NCI-H345 treated with DMSO at 0.1 percent for 48 hours (cell line): ENCODE data around the gene ZDHHC1.

ENCODE experiments used
- DNase-seq: peaks from one replicate; lab custom pipeline; 2025; ENCODE audit not compliant: unreplicated experiment; lab: John Stamatoyannopoulos, UW

ZDHHC1 gene

DNA sequence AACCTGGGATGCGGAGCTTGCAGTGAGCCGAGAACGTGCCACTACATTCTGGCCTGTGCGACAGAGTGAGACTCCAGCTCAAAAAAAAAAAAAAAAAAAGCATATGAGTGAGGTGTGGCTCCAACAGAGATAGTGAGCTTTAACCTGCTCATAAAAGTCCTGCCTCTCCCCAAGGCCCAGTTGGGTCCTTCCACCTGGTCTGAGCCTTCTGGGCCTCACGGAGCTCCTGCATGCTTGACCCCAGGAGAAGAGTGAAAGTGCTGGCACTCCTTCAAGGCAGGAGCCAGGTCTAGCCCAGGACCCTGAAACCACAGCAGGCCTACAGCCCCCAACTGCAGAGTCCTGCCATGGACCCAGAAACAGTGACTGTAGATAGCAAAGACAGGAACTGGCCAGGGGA, 32.3 kb upstream of the ZDHHC1 start:
- DNase-seq: no peak

DNA sequence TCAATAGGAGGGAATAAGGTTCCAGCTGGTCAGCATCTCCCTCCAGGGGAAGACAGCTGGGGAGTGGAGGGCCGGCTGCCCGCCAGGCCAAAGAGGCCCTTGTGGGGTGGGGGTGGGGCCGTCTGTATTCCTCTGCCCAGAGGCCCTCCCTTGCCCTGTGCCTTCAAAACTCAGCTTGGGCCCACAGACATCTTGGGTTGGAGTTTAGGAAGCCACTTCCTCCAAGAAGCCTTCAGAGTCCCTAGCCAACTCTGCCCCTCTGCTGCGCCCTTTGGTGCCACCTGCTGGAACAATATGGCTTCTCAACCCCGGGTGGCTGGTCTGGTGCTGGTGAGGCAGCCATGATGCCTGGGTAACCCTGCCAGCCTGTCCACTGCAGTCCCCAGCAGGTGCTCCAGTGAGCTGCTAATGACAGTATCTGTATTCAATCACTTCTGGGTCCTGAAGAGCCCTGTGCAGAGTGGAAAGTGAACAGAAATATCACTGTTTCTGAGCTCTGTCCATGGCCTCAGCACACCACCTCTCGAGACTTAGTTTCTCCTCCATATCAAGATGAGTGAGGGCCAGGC, 31.3 kb upstream of the ZDHHC1 start:
- DNase-seq: no peak

DNA sequence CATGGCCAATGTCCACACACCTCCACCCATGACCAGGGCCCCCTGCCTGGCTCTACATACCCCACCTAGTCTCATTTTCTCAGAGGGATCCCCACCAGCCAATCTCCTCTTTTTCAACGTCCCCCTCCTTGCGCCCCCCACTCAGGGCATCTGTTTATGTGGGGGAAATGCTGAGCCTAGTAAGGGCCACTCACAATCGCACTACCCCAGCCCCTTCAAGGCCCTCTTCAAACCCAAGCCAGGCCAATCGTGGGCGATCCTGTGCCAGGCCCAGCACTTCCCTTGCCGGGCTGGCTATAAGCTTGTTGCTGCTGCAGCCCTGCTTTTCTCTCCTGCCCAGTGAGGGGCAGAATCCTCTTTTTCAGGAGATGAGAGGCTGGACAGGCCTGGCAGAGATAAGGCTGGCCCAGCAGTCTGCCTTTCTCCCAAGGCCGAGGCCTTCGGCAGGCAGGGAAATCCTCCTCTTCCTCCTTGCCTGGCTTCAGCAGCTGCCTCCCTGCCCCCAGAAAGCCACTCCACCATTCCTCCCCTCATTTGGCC, 30.8 kb upstream of the ZDHHC1 start:
- no peak for DNase-seq

DNA sequence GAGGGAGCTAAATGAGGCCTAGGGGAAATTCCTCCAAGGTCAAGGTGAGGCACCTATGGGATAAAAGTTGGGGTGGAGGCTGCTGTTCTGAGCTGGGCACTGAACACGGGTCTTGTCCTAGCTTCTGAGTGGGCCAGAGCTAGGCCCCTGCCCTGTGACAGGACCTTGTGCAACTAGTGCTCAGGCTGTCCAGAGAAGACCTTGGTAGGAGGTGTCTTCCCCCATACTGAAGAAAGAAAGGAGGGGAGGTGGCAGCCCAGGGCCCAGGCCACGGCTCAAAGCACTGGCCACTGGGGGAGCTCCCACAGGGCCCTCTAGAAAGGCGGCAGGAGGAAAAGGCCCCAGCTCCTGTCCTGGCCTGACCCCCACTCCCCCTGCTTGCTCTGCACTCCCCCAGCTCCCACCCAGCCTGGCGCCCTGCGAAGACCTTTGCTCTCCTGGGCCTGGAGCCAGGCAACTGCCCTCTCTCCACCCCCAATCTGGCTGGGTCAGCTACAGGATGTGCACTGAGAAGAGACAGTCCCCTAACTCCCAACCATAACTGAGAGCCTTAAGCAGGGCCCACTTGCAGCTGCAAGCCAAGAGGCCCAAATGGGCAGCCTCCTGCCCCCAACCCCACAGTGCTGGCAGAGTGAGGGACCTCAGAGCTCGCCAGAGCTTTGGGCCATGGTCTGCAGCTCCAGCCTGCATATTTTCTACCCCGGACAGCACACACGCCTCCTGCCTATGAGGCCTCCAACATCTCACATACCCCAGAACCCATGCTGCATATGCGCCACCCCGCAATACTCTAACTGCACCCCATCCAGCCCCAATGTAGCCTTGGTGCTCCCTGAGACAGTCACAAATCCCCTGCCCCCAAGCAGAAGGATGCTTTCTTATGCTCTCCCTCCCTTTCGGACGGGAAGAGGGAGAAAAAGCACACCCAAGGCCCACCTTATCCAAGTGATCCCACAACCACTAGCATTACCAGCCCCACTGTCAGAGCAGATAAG, 29.9 kb upstream of the ZDHHC1 start:
- DNase-seq: no peak

DNA sequence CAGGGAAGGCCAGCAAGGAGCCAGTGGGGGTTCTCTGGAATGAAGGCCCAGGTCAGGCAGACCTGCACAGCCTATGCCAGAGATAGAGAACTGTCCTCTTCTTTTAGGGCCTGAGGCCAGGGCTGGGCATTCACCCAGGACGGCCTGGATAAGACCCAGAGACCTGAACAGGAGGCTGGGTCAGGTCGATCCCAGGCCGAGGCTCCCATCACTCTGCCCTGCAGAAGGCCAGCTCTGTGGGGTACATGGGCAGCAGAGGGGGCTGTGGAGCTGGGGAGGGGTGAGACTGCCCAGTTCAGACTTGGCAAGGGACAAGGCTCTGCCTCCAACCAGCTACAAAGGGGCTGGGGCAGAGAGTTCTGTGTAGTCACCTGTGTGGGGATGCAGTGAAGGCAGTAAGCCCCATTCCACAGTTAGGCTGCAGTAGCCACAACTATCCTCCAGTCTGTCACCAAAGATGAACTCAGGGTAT, 29.2 kb upstream of the ZDHHC1 start:
- no peak for DNase-seq

DNA sequence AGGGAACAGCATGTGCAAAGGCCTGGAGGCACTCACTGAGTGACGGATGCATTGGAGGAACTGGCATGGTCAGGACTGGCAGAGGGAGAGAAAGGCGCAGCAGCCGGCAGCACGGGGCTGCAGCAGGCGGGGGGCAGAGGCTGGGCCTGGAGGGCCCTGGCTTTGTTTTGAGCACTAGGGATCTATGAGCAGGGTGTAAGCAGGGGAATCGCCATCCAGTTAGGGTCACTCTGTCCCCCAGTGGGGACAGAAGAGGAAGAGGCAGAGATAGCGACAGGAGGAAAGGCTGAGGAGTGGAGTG, 28.8 kb upstream of the ZDHHC1 start:
- no peak for DNase-seq

DNA sequence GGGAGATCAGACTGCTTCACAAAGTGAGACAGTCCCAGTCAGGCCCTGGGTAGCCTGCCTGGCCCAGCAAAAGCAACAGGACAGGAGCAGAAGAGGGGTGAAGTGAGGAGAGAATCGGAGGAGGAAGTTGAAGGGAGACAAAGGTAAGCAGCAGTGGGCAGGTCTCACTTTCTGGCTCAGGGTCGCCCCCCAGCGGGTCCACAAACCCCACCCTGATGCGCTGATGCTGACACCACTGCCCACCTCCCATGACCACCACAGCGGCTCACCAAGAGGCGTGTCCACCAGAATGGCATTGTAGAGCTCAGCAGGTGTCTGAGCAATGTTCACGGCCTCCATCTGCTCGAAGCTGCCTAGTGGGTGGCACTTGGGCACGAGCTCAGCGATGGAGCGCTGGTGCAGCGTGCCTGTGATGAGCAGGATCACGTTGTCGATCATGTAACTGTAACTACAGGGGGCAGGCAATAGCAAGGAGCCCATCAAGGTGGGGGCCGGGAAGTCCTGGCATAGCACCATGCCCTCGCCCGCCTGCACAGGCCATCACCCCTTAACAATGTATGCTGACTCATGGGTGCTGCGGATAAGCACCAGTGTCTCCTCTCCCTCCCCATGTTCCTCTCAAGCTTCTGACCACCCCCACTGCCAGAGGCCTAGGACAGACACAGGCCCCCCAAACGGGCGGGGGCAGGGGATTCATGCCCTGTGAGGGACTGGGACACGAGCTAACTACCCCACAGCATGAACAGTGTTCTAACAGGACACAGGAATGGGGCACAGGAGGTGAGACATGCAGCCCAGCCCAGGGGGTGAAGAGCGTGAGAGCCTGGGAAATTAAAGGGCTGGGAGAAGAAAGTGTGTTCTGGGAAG, 28.2 kb upstream of the ZDHHC1 start:
- no peak for DNase-seq

DNA sequence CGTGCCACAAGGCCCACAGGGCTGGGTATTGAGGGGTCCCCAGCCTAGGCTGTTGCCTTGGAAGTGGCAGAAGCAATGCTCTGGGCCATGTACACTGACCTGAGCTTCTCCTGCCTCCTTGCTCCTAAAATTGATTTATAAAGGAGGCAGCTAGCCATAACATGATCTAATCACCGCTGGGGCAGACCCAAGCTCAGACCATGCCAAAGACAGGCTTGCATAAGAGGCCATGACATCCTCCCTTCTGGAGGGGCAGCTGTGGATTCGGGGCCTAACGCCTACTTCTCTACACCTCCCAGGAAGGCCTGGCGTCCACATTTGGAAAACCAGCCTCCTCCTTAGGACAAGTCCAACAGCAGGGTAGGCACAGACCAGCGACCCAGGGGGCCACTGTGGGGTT, 27.0 kb upstream of the ZDHHC1 start:
- no peak for DNase-seq

DNA sequence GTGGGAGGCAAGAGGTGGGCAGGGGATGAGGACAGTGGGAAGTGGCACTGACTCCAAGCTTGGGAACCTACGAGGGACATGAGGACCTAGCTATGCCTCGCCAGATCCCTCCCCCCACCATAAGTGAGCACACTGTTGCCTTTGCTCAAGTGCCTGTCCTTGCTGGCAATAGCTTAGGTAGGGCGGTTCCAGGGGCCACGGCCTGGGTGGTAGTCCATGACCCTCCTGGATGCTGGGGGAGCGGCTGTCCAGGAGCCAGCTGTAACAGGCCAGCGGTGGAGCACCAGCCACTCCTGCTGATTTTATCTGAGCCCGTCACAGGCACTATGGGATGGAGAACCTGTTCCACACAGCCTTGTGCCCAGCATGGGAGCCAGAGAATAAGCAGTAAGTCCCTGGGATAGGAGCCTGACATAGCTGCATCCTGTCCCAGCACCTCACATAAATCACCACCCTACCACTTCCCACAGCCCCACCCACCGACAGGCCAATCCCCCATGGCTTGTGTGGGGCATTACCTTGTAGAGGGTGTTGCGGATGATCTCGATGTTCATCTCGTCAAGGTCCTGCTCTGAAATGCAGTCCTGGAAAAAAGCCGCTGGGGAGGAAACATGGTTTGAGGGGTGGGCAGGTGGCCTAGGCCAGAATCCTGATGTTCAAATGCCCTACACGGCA, 26.4 kb upstream of the ZDHHC1 start:
- DNase-seq: no peak

DNA sequence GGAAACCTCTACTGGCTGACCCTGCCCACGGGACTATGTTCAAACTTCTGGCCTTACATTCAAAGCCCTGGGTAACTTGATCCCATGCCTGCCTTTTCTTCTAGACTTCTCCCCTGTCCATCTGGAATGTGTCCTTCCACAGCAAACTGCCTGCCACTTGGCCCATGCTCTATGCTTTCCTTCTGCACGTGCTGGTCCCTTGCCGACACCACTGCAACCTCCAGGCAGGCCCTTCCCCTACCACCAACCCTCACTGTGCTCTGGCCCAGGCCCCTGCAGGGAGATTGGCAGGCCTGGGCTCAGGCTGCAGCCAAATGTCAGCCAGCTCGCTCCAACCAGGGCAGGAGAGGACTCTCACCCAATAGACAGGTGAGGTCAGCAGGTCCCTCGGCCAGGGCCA, 25.6 kb upstream of the ZDHHC1 start:
- no peak for DNase-seq

DNA sequence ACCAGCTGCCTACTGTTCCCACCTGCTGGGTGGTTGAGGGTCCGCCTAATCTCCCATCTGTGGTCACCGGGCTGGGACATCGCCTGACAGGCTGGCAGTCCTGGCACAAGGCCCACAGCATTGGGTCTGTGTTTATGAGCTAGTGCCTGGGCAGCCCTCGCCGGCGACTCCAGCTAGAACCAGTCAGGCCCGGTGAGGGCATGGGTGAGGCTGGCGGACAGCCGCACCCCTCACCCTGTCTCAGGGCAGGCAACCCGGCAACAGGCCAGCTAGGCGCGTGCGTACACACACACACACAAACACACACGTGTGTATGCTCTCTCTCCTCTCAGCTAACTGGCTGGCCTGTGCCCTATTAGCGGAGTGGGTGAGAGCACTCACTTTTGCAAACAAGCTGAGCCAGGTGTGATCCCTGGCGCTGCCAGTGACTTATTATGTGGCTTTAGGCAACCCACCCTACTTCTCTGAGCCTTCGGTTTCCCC, 25.0 kb upstream of the ZDHHC1 start:
- DNase-seq: no peak

DNA sequence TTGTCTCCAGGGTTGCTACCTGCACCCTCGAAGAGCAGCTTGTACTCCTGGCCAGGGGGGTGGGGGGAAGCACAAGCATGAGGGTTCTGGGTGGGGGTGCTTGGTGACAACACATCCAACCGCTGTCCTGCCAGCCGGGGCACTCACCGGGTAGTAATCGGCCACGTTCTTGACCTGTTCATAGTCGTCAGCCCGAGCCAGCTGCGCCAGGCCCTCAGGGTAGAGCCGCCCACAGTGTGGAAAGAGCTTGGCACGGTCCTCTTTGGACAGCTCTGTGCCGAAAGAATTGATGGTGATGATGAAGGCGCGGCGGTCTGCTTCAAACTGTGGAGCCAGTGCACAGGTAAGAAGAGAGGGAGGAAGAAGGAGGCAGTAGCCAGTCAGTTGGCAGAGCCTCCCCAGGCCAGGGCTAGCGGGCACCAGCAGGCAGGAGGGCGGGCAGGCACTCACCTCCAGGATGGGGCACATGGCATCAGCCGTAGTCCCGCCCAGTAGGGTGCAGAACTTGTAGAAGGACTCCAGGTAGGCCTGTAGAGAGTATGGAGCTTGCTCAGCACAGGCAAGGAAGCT, 22.6 kb upstream of the ZDHHC1 start:
- no peak for DNase-seq

DNA sequence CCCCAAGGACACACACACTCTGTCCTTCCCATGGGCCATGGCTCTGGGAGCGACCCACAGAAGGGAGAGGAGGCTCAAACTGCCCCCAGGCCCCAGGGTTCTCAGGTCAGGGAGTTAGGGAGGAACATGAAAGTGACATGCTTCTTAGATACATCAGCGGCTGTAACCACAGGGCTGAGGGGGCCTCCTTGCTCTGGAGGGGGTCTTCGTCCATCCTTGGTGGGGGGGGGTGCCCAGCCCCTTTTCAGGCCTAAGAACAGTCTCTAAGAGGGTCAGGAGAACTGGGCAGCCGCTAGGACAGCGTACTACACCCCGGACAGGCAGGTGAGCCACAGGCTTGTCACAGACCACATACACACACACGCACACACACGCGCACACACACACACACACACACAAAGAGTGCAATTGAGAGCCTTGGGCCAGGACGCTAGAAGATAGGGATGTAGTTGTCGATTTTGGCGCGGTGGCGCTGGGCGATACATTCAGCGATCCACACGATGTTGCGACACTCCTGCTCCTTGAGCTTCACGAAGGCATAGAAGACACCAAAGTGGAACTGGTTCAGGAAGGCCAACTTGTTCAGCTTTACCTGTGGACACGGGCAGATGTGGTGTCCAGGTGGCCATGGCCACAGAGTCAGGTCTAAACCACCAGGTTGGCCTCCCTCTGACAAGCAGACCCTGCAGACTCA, 22.0 kb upstream of the ZDHHC1 start:
- no peak for DNase-seq

DNA sequence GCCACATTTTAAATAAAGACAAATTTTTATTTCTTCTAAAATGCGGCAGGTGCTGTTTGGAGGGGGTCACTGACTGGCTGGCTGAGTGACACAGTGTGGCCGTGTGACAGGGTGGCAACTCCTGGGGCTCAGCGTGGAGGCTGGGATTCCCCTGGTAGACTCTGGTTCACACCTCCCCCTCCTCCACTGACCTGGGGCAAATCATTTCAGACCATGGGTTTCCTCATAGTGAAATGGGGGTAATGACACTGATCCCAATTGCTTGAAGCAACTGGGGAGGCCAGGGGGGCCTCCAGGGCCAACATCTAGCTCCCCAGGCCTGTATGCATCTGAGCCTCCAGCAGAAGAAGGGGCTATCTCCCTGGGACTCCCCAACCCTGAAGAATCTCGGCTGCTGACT, 21.2 kb upstream of the ZDHHC1 start:
- no peak for DNase-seq

DNA sequence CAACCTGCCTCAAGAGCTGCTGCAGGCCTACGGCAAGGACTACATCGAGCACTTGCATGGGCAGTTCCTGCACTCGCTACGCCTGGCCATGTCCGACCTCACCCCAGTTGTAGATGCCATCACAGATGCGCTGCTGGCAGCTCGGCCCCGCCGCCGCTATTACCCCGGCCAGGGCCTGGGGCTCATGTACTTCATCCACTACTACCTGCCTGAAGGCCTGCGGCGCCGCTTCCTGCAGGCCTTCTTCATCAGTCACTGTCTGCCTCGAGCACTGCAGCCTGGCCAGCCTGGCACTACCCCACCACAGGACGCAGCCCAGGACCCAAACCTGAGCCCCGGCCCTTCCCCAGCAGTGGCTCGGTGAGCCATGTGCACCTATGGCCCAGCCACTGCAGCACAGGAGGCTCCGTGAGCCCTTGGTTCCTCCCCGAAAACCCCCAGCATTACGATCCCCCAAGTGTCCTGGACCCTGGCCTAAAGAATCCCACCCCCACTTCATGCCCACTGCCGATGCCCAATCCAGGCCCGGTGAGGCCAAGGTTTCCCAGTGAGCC, 20.4 kb upstream of the ZDHHC1 start:
- no peak for DNase-seq

DNA sequence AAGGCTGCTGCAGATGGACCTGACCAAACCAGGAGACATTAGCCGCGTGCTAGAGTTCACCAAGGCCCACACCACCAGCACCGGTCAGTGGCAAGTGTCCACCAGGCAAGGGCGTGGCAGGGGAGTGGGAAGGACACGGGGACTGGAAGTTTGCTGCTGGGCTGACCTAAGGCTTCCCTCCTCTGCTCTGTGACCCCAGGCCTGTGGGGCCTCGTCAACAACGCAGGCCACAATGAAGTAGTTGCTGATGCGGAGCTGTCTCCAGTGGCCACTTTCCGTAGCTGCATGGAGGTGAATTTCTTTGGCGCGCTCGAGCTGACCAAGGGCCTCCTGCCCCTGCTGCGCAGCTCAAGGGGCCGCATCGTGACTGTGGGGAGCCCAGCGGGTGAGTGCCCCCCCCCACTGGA, 19.5 kb upstream of the ZDHHC1 start:
- DNase-seq: no peak

DNA sequence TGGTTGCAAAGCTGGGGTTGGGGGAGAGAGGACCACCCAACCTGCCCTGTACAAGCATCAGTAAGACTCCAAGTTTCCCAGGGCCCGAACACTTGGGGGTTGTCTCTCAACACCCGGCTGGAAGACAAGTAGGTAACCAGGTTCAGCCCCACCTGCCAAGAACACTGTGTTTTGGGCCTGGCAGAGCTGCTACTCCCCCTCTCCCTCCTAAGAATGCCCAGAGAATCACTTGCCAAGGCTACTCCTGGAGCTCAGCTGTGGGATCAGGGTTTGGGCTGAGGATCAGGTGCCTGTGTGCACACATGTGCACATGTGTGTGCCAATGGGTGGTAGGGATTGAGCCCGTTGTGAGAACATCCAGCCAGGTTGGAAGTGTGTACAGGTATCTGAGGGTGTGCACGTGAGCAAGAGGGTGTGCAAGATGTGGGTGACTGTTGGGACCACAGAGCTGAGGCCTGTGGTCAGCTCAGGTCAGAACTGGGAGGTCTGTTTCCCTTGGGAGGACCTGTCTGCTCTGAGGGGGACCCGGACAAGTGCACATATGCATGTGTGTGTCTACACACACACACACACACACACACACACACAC, 16.9 kb upstream of the ZDHHC1 start:
- no peak for DNase-seq

DNA sequence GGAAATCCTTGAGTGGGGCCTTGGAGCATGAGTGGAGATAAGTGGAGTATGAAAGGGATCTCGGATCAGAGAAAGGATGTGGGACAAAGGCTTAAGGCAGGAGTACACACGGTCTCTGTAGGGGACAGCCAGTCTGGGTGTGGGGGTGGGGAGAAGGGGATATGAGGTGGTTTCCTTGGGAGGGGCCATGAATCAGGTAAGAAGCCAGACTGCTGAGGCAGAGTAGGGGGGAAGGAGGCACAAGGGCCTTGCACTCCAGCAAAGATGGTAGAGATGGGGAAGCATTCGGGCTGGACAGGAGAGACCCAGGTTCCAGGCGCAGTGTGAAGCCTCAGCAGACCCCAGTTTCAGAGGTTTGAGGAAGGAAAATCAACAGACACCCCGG, 16.2 kb upstream of the ZDHHC1 start:
- DNase-seq: no peak
